Natural killer cell (primary cell): Measurements from ENCODE around the gene PKHD1. TPM values are rescaled to one million over a fixed set of nuclear protein-coding genes. Genes with fewer than 3 reads are reported as not detected.

Source experiments
- ATAC-seq, 3 donors: fragments of 150-1000 bp in 2 of 3; fragments of 200-7000 bp in 1 of 3; cut with Tn5 transposase; 1 replicate in 1 of 3; 2 replicates in 2 of 3; pipeline ENCODE4 v1.10.0; 2021; ENCODE audit warnings: mild to moderate bottlenecking in 2 of 3, moderate library complexity in 2 of 3
- DNase-seq, 2 donors: peaks; one replicate each; pipeline versions ENCODE4 v3.0.0 to v3.0.0-alpha.2; 2013 to 2021; ENCODE audit warnings: mixed read lengths in 1 of 2
- H3K27ac ChIP-seq: one replicate; pipeline ENCODE4 v1.5.1; 2013; ENCODE audit warnings: mild to moderate bottlenecking, low read length
- H3K27me3 ChIP-seq: one replicate; pipeline ENCODE4 v1.6.1; 2013; ENCODE audit warnings: low read length; ENCODE audit not compliant: control insufficient read depth, insufficient read depth
- H3K36me3 ChIP-seq: one replicate; pipeline ENCODE4 v1.6.1; 2013; ENCODE audit warnings: low read length; ENCODE audit not compliant: control insufficient read depth, insufficient read depth
- H3K4me1 ChIP-seq: one replicate; pipeline ENCODE4 v1.6.1; 2013; ENCODE audit warnings: low read length; ENCODE audit not compliant: control insufficient read depth, insufficient read depth
- H3K4me3 ChIP-seq: one replicate; pipeline ENCODE4 v1.5.1; 2013; ENCODE audit warnings: low read length
- H3K9me3 ChIP-seq: one replicate; pipeline ENCODE4 v1.6.1; 2013; ENCODE audit warnings: low read length; ENCODE audit not compliant: control insufficient read depth, insufficient read depth
- H3K27ac Mint-ChIP-seq, 2 donors: one replicate each; pipeline ENCODE4 v1.8.0; 2022; ENCODE audit warnings: mild to moderate bottlenecking in 2 of 2, mixed read lengths in 2 of 2, moderate library complexity in 1 of 2
- H3K27me3 Mint-ChIP-seq, 2 donors: one replicate each; pipeline ENCODE4 v1.8.0; 2022; ENCODE audit warnings: low read depth in 2 of 2, mixed read lengths in 2 of 2
- H3K36me3 Mint-ChIP-seq: one replicate; pipeline ENCODE4 v1.8.0; 2022; ENCODE audit warnings: mixed read lengths
- H3K4me1 Mint-ChIP-seq, 2 donors: one replicate each; pipeline ENCODE4 v1.8.0; 2022; ENCODE audit warnings: mixed read lengths in 2 of 2
- H3K4me3 Mint-ChIP-seq: one replicate; pipeline ENCODE4 v1.8.0; 2022; ENCODE audit warnings: mild to moderate bottlenecking, moderate library complexity, mixed read lengths
- H3K9me3 Mint-ChIP-seq, 2 donors: one replicate each; pipeline ENCODE4 v1.8.0; 2022; ENCODE audit warnings: mixed read lengths in 2 of 2
- WGBS: methylation state at CpG from one replicate; pipeline ENCODE4 v1.1.7; 2013; ENCODE audit warnings: missing lambda C conversion rate; ENCODE audit not compliant: insufficient coverage; 5-methylcytosine and 5-hydroxymethylcytosine counted together
- intact Hi-C: fragments of 100-400 bp; cut with micrococcal nuclease; formaldehyde crosslinking; loops from one replicate; pipeline ENCODE4 v1.14.2; 2022
- total RNA-seq, 4 donors: library from RNA; stranded (reverse); fragments of 120-200 nt in 1 of 4; gene quantifications; one replicate each; pipeline versions ENCODE4 v1.2.3 to v1.2.4, GENCODE V29; 2013 to 2022
- TF ChIP-seq, protein P1 (sequence below): fragments of 200-600 bp; IDR thresholded peaks from one replicate; pipeline ENCODE4 v1.8.0; 2022; ENCODE audit warnings: antibody characterized with exemption

The PKHD1 gene
- total RNA-seq, 3 donors from 2014 or later (not counting 1 experiment from before 2014, with no cell fraction given), result not detected

GRCh38 chr6:51706086-51706485 is 381.3 kb downstream of the PKHD1 start:
- no peak overlapping the region for H3K27ac Mint-ChIP-seq
- TF ChIP-seq, protein P1, sequence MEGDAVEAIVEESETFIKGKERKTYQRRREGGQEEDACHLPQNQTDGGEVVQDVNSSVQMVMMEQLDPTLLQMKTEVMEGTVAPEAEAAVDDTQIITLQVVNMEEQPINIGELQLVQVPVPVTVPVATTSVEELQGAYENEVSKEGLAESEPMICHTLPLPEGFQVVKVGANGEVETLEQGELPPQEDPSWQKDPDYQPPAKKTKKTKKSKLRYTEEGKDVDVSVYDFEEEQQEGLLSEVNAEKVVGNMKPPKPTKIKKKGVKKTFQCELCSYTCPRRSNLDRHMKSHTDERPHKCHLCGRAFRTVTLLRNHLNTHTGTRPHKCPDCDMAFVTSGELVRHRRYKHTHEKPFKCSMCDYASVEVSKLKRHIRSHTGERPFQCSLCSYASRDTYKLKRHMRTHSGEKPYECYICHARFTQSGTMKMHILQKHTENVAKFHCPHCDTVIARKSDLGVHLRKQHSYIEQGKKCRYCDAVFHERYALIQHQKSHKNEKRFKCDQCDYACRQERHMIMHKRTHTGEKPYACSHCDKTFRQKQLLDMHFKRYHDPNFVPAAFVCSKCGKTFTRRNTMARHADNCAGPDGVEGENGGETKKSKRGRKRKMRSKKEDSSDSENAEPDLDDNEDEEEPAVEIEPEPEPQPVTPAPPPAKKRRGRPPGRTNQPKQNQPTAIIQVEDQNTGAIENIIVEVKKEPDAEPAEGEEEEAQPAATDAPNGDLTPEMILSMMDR, result no peak
- ATAC-seq, result no peak
- peaks cover 0 to 2% of the 10 kb centered on the region in 2 donors for H3K27me3 Mint-ChIP-seq
- Histone ChIP-seq H3K36me3 (no peaks in the 10 kb centered on the region), H3K4me3 (no peak overlapping the region), H3K27ac (no peak overlapping the region), H3K4me1 (no peaks in the 10 kb centered on the region), H3K27me3 (no peaks in the 10 kb centered on the region), H3K9me3 (no peaks in the 10 kb centered on the region)
- no peaks in the 10 kb centered on the region for H3K4me1 Mint-ChIP-seq
- 73% methylated on average over 2 of the region's 2 CpGs for WGBS
- peaks cover 11 to 12% of the 10 kb centered on the region in 2 donors for H3K9me3 Mint-ChIP-seq
- H3K4me3 Mint-ChIP-seq, result no peak overlapping the region
- DNase-seq, result no peak
- H3K36me3 Mint-ChIP-seq, result no peaks in the 10 kb centered on the region
- intact Hi-C loops, result no loop called here

GRCh38 chr6:51704932-51705540 is 382.4 kb downstream of the PKHD1 start:
- H3K9me3 Mint-ChIP-seq, result peaks cover 11 to 12% of the 10 kb centered on the region in 2 donors
- peaks cover 0 to 2% of the 10 kb centered on the region in 2 donors for H3K27me3 Mint-ChIP-seq

GRCh38 chr6:51702851-51703250 is 384.6 kb downstream of the PKHD1 start:
- WGBS, result 89% methylated on average over 1 of the region's 2 CpGs

More at GRCh38 chr6:51704932-51705540, 382.4 kb downstream of the PKHD1 start:
- H3K27ac Mint-ChIP-seq, result no peak overlapping the region
- ATAC-seq (no peak), DNase-seq (no peak)
- H3K4me1 Mint-ChIP-seq, result no peaks in the 10 kb centered on the region
- Histone ChIP-seq H3K27me3 (no peaks in the 10 kb centered on the region), H3K27ac (no peak overlapping the region), H3K4me1 (no peaks in the 10 kb centered on the region), H3K36me3 (no peaks in the 10 kb centered on the region), H3K9me3 (no peaks in the 10 kb centered on the region), H3K4me3 (no peak overlapping the region)
- TF ChIP-seq, protein P1, result no peak
- H3K4me3 Mint-ChIP-seq, result no peak overlapping the region
- WGBS, result 100% methylated on average over 1 of the region's 1 CpG
- intact Hi-C loops, result no loop called here
- H3K36me3 Mint-ChIP-seq, result no peaks in the 10 kb centered on the region

More at GRCh38 chr6:51702851-51703250, 384.6 kb downstream of the PKHD1 start:
- TF ChIP-seq, protein P1, result no peak
- H3K4me1 Mint-ChIP-seq, result no peaks in the 10 kb centered on the region
- no peaks in the 10 kb centered on the region for H3K36me3 Mint-ChIP-seq
- peaks cover 0 to 2% of the 10 kb centered on the region in 2 donors for H3K27me3 Mint-ChIP-seq
- no peaks in the 10 kb centered on the region for H3K27me3 ChIP-seq
- intact Hi-C loops, result no loop called here
- no peaks in the 10 kb centered on the region for H3K9me3 ChIP-seq
- DNase-seq, result no peak
- no peak for ATAC-seq
- H3K4me3 ChIP-seq, result no peak overlapping the region
- no peak overlapping the region for H3K27ac ChIP-seq
- H3K4me1 ChIP-seq, result no peaks in the 10 kb centered on the region
- no peaks in the 10 kb centered on the region for H3K36me3 ChIP-seq
- H3K27ac Mint-ChIP-seq, result no peak overlapping the region
- H3K9me3 Mint-ChIP-seq, result peaks cover 8 to 9% of the 10 kb centered on the region in 2 donors
- no peak overlapping the region for H3K4me3 Mint-ChIP-seq
